Activated CD4-positive, alpha-beta T cell treated with anti-CD3 and anti-CD28 coated beads, Interleukin-10, Interleukin-2, amounts not matched to agents 100 ng/mL and 50 ng/mL, durations not matched to agents 16 hours and 8 hours (primary cell): ENCODE data around the gene PRR36.
"Not testable (repeated sequence)": the region's sequence is repeated elsewhere in the genome, so short reads cannot be mapped to it uniquely, and the experiment has no call there.

Experiments used
- DNase-seq: peaks from one replicate; pipeline ENCODE4 v3.0.0-alpha.2; 2020

PRR36 gene

DNA sequence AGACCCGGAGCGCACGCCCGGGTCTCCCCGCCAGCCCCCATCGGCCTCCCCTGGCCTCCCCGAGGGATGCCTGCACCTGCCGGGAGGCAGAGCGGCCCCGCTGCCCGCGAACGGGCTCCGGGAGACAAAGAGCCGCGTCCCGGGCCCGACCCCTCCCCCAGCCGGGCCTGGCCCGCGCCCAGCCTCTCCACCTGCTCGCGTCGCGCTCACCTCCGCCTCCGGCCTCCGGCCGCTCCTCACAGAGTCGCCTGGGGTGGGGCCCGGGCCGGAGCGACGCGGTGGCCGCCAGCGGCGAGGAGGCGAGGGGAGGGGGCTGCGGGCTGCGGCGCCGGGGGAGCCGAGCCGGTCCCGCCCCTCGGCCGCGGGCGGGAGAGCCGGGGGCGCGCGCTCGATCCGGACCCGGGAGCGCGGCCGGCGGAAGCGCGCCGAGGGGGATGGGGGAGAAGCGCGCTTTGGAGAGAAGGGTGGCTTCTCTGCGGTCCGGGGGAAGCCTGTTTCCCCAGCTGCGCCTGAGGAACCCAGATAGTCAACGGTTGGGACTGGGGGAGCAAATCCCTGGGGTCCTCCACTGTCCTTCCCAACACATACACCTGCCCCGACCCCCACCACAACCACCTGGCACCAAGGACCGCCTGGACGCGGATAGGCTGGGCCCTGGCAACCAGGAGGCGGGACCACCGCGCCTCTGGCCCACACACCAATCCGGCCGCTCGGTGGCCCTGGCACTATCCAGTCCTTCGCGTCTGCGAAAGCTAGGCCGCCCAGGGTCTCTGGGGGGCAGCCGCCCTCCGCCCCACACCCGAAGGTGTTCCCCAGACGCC is at the start of gene PRR36:
Gene PRR36 (minus strand): TSS at position 315 of the 821 bp plus-strand sequence. CDS start 701 bp downstream, outside the sequence.
- DNase-seq, result no peak

- no peak for DNase-seq
Observed at GRCh38 chr19:7923295-7924191, 49.4 kb upstream of the PRR36 start.

DNA sequence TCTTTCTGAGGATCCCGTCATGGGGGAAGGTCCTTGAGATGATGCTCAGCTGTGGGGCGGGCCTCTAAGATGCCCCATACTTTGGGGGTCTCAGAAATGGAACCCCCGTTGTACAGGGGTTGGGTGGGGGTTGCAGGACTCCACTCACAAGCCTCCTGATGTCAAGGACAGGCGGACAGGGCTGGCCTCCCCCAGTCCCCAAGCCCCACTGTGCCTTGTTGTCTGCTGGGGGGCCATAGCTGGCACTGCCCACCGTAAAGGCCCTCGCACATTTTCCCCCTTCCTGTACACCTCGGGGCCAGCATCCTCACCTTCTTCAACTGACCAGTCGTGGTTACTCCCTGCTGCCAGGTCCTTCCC is 48.6 kb upstream of the PRR36 start:
- DNase-seq, result no peak

DNA sequence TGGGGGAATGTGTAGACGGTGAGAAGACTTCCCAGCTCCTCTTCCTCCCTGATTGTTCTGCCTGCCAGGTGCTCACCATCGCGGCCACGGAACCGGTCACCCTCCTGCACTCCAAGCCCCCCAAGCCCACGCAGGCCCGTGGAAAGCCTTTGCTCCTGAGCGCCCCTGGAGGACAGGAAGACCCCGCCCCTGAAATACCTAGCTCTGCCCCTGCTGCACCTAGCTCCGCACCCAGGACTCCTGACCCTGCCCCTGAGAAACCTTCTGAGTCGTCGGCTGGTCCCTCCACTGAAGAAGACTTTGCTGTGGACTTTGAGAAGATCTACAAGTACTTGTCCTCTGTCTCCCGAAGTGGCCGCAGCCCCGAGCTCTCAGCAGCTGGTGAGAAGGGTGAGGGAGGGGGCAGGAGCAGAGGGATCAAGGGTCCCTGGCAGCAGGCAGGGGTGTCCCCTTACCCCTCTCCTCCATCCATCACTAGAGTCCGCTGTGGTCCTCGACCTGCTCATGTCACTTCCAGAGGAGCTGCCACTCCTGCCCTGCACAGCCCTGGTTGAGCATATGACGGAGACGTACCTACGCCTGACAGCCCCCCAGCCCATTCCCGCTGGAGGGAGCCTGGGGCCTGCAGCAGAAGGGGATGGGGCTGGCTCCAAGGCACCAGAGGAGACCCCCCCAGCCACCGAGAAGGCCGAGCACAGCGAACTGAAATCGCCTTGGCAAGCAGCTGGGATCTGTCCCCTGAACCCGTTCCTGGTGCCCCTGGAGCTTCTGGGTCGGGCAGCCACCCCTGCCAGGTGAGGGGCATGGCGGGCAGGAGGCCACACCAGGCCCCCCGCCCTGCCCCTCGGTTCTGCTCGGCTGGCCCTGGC is 48.0 kb upstream of the PRR36 start:
- DNase-seq, result no peak

DNA sequence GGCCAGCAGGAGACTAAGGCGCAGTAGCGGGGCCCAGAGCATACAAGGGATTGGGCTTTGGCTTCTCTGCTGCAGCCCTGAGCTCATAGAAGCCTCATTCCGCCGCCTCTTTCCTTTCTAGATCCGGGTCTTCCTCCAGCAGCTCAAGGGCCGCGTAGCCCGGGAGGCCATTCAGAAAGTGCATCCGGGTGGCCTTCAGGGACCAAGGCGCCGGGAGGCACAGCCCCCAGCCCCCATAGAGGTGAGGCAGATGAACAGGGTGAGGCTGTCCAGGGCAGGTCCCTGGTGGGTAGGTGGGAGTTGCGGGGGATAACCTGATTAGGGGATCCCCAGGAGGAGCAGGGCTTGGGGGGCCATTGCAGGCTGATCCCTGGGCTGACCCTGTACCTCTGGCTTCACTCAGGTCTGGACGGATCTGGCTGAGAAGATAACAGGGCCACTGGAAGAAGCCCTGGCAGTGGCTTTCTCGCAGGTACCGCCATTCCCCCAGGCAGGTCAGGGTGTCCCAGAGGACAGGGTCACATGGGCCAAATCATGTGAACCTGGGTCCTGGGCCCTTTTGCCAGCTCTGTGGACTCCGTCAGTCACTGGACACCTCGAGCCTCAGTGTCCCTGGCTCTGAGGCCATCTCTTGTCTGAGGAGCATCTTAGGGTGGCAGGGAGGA is 47.2 kb upstream of the PRR36 start:
- DNase-seq, result no peak

DNA sequence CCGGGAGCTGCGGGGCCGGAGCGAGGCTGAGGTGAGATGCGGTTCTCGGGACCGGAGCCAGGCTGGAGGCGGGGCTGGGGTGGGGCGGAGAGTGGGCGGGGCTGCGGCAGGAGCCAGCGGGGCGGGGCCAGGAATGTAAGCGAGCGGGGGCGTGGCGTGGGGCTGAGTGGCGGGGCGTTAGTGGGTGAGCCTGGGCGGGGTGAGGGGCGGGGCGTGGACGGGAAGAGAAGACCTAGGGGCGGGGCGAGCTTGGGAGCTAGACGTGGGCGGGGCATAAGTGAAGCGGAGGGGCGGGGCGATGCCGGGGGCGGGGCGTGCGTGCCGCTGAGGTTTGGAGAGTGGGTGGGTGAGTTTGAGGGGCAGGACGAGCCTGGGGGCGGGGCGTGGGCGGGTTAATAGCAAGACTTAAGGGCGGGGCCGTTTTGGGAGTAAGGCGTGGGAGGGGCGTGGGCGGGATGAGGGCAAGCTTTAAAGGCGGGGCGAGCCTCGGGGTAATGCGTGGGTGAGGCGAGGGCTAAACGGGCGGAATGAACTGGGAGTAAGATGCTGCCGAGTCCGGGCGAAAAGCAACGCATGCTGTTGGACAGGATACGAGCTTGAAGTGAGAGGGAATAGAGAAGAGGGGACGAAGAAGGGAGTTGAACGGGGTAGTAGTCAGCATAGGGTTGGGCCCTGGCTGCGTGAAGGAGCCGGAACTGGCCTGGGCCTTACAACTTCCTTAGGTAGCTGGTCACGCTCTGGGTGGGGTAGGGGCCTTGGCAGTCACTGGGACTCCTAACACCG is 46.5 kb upstream of the PRR36 start:
- DNase-seq, result peak; percentile 98

DNA sequence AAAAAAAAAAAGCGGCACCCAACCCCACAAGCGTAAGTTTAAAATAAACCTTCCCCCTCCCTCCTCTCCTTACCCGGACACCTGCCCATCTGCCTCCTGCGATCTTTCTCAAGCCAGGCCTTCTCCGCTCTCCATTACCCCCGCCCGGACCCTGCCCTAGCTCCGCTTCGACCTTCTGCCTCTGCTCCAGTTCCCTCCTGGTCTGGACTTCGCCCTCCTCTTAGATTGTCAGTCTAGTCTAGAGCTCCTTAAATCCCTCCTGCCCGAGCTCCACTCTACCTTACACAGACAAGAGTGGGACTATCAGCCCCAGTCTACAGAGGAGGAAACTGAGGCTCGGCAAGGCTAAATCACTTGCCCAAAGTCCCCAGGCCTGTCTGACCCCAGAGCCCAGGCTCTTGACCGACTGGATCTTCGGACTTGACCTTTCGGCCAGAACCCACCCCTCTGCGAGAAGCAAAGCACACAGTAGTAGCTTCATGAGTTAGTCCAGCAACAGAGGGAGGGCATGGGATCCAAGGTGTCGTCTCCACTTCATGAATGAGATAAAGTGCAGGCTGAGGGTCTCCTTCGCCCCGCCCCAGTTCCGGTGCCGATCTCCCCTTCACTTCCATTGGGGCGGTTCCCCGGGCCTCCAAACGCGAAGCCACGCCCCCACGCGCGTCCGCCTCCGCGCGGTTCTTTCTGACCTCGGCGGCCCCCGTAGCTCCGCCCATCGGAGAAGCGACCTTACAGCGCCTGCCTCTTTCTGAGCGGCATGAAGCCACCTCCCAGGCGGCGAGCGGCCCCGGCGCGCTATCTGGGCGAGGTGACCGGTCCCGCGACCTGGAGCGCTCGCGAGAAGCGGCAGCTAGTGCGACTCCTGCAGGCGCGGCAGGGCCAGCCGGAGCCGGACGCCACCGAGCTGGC is 45.7 kb upstream of the PRR36 start, which contains the start of gene SNAPC2:
Gene SNAPC2 (plus strand): TSS at position 729 of the 909 bp plus-strand sequence. CDS start 29 bp downstream, at position 758.
- peak; percentile 97 for DNase-seq

DNA sequence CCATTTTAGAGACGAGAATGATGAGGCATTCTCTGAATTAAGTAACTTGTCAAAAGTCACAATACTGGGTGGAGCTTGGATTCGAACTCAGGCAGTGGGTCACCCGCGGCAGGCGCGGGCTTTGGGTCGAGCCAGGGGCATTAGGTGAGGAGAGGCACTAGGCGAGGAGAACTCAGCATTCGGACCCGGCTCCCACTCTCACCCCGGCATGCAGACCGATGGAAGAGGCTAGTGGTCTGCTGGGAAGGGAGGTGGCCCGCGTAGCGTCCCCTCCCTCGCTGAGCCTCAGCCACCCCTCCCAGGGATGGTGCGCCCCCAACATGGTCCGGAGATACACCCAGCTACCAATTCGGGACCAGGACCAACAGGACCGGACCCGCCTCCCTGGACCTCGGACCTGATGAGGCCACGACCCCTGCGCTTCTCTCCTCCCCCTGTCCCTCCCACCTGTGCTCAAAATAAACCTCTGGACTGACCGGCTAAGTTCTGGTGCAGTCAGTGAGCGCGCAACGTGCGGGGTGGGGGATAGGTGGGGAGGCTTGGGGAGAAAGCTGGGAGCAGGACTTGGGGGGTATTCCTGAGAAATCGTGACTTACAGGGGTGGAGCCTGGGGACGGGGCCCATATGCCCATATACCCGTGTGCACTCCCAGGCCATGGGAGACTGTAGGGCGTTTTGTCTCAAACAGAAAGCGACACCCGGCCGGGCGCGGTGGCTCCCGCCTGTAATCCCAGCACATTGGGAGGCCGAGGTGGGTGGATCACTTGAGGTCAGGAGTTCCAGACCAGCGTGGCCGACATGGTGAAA is 44.6 kb upstream of the PRR36 start:
- no peak for DNase-seq

DNA sequence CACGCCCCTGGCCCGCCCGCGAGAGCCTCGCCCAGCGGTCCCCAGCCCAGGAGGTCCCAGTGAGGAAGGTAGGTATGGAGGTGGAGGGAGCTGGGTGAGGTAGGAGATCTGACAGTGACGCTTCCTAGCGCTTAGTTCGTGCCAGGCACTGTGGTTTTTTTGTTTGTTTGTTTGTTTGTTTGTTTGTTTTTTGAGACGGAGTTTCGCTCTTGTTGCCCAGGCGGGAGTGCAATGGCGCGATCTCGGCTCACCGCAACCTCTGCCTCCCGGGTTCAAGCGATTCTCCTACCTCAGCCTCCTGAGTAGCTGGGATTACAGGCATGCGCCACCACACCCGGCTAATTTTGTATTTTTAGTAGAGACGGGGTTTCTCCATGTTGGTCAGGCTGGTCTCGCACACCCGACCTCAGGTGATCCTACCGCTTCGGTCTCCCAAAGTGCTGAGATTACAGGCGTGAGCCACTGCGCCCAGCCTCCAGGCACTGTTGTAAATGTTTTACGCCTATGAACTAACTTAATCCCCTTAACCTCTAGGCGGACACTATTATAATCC is 43.9 kb upstream of the PRR36 start:
- not testable (repeated sequence) for DNase-seq

DNA sequence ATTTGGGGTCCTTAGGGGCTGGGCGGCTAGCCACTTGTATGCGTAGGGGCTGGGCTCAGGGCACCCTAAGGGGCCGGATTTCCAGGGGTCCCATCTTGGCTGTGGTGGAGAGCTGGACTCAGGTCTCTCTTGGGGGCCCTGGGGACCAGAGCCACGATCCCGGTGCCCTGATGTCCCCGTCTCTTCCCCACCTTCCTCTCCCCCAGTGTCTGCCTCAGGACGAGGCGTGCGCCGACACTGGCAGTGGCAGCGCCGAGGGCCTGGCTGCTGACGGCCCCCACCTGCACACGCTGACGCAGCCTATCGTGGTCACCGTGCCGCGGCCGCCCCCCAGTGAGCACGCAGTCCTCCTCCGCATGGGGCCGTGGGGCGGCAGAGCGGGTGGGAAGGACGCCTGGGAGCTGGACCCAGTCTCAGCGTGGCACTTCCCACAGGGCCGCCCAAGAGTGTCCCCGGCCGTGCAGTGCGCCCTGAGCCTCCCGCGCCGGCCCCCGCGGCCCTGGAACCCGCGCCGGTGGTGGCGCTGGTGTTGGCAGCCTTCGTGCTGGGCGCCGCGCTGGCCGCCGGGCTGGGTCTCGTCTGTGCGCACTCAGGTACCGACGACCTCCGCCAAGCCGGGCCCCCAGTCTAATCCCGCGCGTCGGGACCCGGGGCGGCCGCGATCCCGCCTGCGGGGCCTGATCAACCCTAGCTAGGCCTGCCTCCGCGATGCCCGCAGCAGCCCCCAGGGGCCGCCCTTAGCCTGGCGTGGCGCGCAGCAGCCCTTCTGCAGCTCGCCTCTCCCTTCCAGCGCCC is 43.3 kb upstream of the PRR36 start:
- DNase-seq, result peak; percentile 69

- no peak for DNase-seq
Observed at GRCh38 chr19:7916955-7917266, 42.7 kb upstream of the PRR36 start.

DNA sequence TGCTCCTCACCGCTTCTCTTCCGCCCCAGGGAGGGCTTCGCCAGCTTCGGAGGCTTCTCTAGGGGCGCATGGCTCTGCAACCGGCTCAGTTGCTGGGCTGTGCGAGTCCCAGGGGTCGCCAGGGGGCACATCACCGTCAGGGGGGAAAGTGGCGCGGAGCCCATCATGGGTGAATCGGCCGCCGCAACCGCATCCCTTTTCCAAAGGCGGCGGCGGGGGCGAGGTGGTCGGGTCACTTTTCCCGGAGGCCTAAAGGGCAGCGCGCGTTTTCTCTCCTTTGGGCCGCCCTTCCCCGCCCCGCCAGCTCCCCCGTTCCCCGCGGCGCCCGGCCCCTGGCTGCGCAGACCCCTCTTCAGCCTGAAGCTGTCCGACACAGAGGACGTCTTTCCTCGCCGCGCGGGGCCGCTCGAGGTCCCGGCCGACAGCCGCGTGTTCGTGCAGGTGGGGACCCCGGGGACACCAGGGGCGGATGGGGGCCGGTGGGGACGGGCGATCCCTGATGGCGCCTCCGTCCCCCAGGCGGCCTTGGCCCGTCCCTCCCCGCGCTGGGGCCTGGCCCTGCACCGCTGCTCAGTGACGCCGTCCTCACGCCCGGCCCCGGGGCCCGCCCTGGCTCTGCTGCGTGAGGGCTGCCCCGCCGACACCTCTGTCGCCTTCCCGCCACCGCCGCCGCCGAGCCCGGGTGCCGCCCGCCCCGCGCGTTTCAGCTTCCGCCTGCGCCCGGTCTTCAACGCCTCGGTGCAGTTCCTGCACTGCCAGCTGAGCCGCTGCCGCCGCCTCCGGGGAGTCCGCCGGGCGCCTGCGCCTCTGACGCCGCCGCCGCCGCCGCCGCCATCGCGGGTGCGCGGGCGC is 42.1 kb upstream of the PRR36 start:
- DNase-seq, result peak; percentile 60

- no peak for DNase-seq
Observed at GRCh38 chr19:7915250-7916102, 41.3 kb upstream of the PRR36 start.

DNA sequence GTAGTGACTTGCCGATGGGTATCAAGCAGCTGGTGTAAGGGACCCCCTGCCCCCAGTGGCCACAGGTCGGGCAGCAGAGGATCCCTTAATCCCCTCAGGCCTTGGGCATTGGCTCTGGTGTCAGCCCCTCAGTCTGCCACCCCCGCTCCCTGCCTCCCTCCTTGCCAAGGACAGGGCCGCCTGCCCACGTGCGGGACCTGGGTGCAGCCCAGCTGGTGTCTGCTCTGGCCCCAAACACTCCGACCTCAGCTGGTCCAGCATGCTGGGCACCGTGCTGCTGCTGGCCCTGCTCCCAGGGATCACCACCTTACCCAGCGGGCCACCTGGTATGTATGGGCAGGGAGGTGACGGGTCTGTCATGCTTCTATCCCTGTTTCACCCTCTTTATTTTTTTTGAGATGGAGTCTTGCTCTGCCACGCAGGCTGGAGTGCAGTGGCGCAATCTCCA is 40.4 kb upstream of the PRR36 start, which contains the start of gene TGFBR3L:
Gene TGFBR3L (plus strand): TSS at position 233 of the 448 bp plus-strand sequence.
- DNase-seq, result no peak

GRCh38 chr19:7914099-7914498 is 39.9 kb upstream of the PRR36 start:
- no peak for DNase-seq

DNA sequence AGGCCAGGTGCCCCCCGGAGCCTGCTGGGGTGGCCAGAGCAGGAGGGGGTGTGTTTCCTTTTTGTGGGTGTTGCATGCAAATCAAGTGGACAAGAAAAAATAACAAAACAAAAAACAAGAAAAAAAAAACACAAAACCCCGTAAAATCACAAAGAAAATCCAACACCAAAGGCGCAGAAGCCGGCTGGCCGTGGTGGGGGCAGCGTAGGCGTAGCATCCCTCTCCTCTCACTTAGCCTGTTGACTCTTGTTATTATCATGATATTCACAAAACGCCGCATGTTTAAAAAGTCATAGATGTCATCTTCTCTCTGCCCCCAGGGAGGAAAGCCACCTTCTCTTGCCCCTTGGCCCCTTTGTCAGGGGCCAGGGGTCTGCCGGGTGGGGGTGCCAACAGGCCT is 39.5 kb upstream of the PRR36 start:
- no peak for DNase-seq
